ENCODE data around the gene ABCC8. TPM values are rescaled to one million over a fixed set of nuclear protein-coding genes. Genes with fewer than 3 reads are reported as not detected.

The ABCC8 gene
- total and polyA plus RNA-seq, 9 of the 15 experiments (the other 6 are each of a cell fraction or from before 2014, with no cell fraction given): not detected

DNA sequence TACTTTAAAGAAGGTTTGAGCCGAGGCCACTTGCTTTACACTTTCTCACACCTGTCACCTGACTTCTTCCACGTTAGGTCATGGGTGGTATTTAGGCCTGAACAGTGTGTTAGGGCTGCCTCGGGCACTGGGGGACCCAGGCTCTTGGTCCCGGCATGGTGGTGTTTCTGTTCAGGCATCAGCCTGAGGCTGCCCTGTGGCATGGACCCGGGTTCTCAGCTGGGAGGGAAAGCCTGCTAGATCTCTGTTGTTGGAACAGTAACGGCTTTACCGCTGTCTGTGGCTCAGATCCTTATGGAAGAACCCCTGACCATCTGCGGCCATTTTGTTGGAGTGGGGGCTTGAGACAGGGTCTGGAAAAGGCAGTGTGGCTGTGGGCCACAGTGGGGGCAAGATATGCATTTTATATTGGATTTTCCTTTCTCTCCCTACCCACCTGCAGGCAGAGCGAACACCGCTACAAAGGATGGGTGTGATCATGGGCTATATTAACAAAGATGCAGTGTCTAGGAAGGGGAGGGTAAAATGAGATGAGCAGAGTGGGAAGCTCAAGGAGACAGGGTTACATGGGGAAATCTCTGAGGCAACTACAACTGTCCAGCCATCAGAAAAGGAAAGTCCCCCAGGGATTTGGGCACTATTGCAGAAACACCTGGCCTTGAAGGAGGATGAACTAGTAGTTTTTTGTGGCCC is 86.5 kb downstream of the ABCC8 start:
- CTCF ChIA-PET (ENCODE audit: low intra/inter-chr PET ratio): interaction anchor here (0.7 to 3.0 kb wide), 3 partner anchors 115 to 341 kb away, joined by 3 to 11 read pairs (median 3); no protein-coding TSS in a partner anchor
- BruUV-seq (replicated peaks): no TSS peak
- POLR2A ChIA-PET: no interaction called here
- in situ Hi-C loops (cut with MboI) (loop anchor here (10.0 kb wide), 1 partner anchor 135 kb away; no protein-coding TSS in a partner anchor), intact Hi-C loops (cut with micrococcal nuclease) (loop anchor here (1.0 to 5.0 kb wide), 2 partner anchors 89 to 443 kb away; no protein-coding TSS in a partner anchor)
- FAIRE-seq (no peak), DNase-seq (ENCODE audit: extremely low read depth in 1 of 4, low spot score in 3 of 4) (no peak), ATAC-seq (no peak)
- H3K4me3 ChIP-seq: no peak overlapping the region
- no peaks in the 10 kb centered on the region for H3K36me3 ChIP-seq (ENCODE audit: control insufficient read depth, insufficient read depth, low read length)
- 43% methylated on average over 10 of the region's 10 CpGs for WGBS (ENCODE audit: insufficient coverage, low coverage, missing lambda C conversion rate)
- peaks cover 6% of the 10 kb centered on the region; the same call in 1 of the 2 replicates for H4K20me1 ChIP-seq (replicated peaks; ENCODE audit: control insufficient read depth, insufficient read depth, low read length)
- peaks cover 5% of the 10 kb centered on the region for H3K9me1 ChIP-seq (ENCODE audit: control insufficient read depth, insufficient read depth, low read length)
- peak overlapping the region; percentile 37; the same call in 1 of the 2 replicates for H2AFZ ChIP-seq (ENCODE audit: low read depth, low read length)
- H3K27ac ChIP-seq (ENCODE audit: extremely low read depth, low read depth, low read length): no peak overlapping the region
- H3K4me1 ChIP-seq (replicated peaks in 1 of 2; ENCODE audit: control insufficient read depth in 2 of 2, insufficient read depth in 2 of 2, low read length in 2 of 2): peaks cover 2 to 36% of the 10 kb centered on the region in 2 experiments; a peak in 3 of 5 replicates
- H3K9ac ChIP-seq (ENCODE audit: insufficient read depth in 1 of 2, low read depth in 2 of 2, low read length in 2 of 2): no peak overlapping the region; a peak in 1 of 4 replicates
- no peaks in the 10 kb centered on the region for H3K9me3 ChIP-seq (replicated peaks; ENCODE audit: control insufficient read depth, insufficient read depth, low read depth, low read length)
- H3K27me3 ChIP-seq (ENCODE audit: control insufficient read depth in 2 of 2, insufficient read depth in 2 of 2, low read length in 2 of 2): peaks cover 5 to 24% of the 10 kb centered on the region in 2 experiments
- H3K4me2 ChIP-seq (ENCODE audit: insufficient read depth, low read length): peak overlapping the region; percentile 10; the same call in 1 of the 2 replicates
- no peaks in the 10 kb centered on the region for H3K79me2 ChIP-seq (ENCODE audit: control insufficient read depth, insufficient read depth, low read length)
- no peak for TF ChIP-seq ZNF445 (CRISPR knock-in tag; IDR thresholded peaks at IDR 0.05; ENCODE audit: low read depth)
- no peak for TF ChIP-seq ZNF143 (CRISPR knock-in tag; IDR thresholded peaks at IDR 0.05)
- no peak for TF ChIP-seq ZFX (CRISPR knock-in tag; IDR thresholded peaks at IDR 0.05)
- TF ChIP-seq, protein P1, sequence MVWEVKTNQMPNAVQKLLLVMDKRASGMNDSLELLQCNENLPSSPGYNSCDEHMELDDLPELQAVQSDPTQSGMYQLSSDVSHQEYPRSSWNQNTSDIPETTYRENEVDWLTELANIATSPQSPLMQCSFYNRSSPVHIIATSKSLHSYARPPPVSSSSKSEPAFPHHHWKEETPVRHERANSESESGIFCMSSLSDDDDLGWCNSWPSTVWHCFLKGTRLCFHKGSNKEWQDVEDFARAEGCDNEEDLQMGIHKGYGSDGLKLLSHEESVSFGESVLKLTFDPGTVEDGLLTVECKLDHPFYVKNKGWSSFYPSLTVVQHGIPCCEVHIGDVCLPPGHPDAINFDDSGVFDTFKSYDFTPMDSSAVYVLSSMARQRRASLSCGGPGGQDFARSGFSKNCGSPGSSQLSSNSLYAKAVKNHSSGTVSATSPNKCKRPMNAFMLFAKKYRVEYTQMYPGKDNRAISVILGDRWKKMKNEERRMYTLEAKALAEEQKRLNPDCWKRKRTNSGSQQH (CRISPR knock-in tag; IDR thresholded peaks at IDR 0.05): no peak
- TF ChIP-seq, protein P2, sequence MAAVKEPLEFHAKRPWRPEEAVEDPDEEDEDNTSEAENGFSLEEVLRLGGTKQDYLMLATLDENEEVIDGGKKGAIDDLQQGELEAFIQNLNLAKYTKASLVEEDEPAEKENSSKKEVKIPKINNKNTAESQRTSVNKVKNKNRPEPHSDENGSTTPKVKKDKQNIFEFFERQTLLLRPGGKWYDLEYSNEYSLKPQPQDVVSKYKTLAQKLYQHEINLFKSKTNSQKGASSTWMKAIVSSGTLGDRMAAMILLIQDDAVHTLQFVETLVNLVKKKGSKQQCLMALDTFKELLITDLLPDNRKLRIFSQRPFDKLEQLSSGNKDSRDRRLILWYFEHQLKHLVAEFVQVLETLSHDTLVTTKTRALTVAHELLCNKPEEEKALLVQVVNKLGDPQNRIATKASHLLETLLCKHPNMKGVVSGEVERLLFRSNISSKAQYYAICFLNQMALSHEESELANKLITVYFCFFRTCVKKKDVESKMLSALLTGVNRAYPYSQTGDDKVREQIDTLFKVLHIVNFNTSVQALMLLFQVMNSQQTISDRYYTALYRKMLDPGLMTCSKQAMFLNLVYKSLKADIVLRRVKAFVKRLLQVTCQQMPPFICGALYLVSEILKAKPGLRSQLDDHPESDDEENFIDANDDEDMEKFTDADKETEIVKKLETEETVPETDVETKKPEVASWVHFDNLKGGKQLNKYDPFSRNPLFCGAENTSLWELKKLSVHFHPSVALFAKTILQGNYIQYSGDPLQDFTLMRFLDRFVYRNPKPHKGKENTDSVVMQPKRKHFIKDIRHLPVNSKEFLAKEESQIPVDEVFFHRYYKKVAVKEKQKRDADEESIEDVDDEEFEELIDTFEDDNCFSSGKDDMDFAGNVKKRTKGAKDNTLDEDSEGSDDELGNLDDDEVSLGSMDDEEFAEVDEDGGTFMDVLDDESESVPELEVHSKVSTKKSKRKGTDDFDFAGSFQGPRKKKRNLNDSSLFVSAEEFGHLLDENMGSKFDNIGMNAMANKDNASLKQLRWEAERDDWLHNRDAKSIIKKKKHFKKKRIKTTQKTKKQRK (IDR thresholded peaks at IDR 0.05; ENCODE audit: borderline replicate concordance, low read depth, low read length): no peak
- TF ChIP-seq, protein P3, sequence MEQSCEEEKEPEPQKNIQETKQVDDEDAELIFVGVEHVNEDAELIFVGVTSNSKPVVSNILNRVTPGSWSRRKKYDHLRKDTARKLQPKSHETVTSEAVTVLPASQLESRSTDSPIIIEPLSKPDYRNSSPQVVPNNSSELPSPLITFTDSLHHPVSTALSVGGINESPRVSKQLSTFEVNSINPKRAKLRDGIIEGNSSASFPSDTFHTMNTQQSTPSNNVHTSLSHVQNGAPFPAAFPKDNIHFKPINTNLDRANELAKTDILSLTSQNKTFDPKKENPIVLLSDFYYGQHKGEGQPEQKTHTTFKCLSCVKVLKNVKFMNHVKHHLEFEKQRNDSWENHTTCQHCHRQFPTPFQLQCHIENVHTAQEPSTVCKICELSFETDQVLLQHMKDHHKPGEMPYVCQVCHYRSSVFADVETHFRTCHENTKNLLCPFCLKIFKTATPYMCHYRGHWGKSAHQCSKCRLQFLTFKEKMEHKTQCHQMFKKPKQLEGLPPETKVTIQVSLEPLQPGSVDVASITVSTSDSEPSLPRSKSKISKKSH (CRISPR knock-in tag; IDR thresholded peaks at IDR 0.05): no peak
- TF ChIP-seq, protein P4, sequence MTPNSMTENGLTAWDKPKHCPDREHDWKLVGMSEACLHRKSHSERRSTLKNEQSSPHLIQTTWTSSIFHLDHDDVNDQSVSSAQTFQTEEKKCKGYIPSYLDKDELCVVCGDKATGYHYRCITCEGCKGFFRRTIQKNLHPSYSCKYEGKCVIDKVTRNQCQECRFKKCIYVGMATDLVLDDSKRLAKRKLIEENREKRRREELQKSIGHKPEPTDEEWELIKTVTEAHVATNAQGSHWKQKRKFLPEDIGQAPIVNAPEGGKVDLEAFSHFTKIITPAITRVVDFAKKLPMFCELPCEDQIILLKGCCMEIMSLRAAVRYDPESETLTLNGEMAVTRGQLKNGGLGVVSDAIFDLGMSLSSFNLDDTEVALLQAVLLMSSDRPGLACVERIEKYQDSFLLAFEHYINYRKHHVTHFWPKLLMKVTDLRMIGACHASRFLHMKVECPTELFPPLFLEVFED (CRISPR knock-in tag; conservative IDR thresholded peaks at IDR 0.05): no peak
- TF ChIP-seq, protein P5, sequence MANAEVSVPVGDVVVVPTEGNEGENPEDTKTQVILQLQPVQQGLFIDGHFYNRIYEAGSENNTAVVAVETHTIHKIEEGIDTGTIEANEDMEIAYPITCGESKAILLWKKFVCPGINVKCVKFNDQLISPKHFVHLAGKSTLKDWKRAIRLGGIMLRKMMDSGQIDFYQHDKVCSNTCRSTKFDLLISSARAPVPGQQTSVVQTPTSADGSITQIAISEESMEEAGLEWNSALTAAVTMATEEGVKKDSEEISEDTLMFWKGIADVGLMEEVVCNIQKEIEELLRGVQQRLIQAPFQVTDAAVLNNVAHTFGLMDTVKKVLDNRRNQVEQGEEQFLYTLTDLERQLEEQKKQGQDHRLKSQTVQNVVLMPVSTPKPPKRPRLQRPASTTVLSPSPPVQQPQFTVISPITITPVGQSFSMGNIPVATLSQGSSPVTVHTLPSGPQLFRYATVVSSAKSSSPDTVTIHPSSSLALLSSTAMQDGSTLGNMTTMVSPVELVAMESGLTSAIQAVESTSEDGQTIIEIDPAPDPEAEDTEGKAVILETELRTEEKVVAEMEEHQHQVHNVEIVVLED (CRISPR knock-in tag; IDR thresholded peaks at IDR 0.05): no peak
- no peak for TF ChIP-seq ZFP30 (CRISPR knock-in tag; IDR thresholded peaks at IDR 0.05; ENCODE audit: borderline replicate concordance)
